NCI-H345 (cell line): ENCODE results near the gene BACE1.
"Not testable (repeated sequence)": the region's sequence is repeated elsewhere in the genome, so short reads cannot be mapped to it uniquely, and the experiment has no call there.

Experiments
- DNase-seq: peaks from one replicate; lab custom pipeline; 2025; lab: John Stamatoyannopoulos, UW

The BACE1 gene

DNA sequence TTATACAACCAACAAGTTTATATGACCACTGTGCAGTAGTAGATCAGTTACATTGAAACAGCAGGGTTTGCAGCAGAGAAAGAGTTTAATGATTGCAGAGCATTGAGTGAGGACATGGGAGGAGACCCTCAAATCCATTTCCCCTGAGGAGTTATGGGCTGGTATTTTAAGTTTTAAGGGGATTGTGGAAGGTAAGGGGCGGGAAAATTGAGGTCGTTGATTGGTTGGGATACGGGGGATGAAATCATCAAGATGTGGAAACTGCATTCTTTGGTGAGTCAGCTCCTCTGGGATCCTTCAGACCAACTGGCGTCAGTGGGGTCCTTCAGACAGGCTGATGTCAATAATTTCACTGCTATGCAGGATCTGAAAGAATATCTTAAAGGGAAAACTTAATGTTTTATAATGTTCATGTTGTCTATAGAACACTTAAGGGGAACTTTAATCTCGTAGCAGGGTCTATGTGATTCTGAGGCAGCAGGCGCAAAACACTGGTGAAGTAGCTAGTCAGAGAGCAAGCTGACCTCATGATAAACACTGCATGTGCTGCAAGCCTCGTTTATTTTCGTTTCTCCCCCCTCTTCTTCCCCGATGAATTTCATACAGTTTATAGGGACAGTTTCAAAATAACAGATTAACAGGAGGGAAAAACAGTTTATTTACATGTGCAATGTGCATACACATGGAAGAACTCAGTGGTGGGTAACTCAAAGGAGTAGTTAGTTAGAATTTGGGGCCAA is 42.3 kb downstream of the BACE1 start:
- no peak for DNase-seq

DNA sequence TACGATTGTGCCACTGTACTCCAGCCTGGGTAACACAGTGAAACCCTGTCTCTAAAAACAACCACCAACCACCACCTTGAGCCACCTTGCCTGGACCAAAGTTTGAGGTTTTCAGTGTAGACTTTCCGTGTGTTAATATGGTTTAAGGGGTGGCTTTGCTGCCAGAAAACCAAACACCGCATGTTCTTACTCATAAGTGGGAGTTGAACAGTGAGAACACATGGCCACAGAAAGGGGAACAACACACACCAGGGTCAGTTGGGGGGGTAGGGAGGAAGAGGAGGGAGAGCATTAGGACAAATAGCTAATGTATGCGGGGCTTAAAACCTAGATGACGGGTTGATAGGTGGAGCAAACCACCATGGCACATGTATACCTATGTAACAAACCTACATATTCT is 43.9 kb downstream of the BACE1 start:
- not testable (repeated sequence) for DNase-seq

DNA sequence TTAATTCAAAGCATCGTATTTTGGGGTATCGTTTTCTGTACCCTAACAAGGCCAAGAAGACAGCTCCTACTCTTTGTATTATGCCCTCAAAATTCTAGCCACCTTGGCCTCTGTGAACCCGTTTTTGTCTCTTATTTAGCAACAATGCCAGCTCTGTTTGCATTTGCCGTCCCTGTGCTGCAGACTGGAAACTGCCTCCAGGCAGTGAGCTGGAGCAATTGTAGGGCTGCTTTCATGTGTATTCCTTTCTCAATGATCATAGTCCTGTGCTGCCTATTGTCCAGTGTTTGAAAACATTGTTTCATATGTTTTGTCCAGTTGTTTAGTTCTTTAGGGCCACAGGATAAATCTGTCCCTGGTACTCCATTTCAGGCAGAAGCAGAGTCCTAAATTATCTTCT is 44.8 kb downstream of the BACE1 start:
- DNase-seq, result no peak

DNA sequence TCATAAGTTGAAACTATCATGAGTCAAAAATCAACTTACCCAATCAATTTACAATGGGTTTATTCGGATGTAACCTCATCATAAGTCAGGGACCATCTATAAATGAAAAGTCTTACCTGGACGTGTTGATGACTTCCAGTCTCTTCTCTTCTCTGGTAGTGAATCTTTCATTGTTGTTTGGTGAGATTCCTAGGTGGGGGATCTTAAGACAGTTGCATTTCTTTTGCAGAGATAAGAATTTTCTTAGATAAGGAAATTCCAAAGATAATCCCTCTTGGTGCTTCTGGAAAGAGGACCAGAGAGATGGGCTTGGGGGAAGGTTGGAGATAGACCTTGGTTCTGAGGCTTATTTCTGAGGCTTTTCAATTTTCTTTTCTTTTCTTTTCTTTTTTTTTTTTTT is 46.2 kb downstream of the BACE1 start:
- DNase-seq, result no peak

DNA sequence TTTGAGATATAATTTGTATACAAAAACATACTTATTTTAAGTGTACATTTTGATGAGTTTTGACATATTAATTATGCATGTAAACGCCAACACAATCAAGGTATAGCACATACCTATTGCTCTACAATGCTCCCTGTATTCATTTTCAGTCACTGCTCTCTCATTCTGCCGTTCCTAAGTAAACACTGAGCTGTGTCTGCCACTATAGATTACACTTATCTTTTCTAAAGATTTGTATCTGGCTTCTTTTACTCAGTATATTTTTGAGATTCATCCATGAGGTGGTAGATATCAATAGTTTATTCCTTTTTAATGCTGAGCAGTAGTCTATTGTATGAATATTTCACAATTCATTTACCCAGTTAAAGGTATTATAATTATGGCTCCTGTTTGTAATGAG is 50.3 kb downstream of the BACE1 start:
- no peak for DNase-seq

DNA sequence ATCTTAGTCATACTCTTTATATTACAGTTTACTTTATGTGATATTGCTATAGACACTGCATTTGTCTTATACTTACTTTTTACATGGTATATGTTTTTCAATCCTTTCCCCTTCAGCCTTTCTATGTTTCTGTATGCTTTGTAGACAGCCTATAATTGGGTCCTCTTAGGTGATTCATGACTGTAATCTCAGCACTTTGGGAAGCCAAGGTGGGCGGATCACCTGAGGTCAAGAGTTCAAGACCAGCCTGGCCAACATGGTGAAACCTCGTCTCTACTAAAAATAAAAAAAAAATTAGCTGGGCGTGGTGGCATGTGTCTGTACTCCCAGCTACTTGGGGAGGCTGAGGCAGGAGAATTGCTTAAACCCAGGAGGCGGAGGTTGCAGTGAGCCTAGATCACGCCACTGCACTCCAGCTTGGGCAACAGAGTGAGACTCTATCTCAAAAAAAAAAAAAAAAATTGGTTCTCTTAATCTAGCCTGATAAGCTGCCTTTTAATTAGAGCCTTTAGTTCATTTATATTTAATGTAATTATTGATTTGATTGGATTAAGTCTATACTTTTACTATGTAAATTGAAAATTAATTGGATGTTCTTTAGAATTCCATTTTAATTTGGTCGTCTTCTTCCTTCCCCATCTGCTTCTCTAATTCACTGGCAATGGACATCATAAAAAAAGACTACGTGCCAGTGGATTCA is 51.3 kb downstream of the BACE1 start:
- not testable (repeated sequence) for DNase-seq

DNA sequence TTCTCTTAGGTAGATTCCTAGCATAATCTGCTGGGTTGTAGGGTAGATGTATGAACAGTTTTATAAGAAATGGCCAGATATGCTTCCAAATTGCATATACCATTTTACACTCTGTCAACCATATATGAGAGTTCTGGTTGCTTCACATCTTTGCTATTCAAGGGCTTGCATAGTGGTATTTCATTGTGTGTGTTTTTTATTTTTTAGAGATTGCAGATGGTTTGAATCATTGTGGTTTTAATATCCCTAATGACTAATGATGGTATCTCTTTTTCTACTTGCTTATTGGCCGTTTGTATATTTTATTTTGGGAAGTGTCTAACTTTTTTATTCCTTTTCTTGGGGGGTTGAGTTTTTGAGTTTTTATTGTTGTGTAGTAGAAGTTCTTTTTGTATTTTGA is 56.6 kb downstream of the BACE1 start:
- DNase-seq, result no peak

DNA sequence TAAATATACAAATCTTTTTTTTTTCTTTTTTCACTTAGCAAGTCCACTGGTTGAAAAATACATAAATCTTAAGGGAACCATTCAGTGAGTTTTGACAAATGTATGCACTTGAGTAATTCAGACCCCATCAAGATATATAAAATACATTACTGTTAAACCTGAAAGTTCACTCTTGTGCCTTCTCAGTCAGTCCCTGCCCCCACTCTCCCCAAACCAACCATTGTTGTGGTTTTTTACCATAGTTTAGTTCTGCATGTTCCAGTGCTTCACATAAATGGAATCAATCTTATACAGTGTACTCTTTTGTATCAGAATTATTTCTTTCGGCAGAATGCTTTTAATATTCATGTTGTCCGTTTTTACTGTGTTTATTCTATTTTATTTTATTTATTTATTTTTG is 57.5 kb downstream of the BACE1 start:
- DNase-seq, result no peak

DNA sequence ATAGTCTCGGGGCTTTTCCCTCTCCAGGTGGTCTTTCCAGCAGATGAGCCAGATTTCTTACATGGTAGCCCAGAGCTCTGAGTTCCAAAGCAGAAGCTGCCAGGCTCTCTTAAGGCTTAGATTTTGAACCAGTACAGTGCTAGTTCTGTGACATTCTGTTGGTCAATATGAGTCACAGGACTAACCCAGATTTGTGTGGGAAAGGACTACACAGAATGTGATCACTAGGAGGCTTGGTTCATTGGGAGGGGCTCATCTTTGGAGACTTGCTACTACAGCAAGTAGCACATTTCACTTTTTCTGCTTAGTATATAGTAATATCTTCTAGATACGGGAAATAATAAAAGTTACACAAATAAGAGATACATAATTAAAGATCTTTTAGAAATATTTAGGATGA is 59.5 kb downstream of the BACE1 start:
- DNase-seq, result no peak

DNA sequence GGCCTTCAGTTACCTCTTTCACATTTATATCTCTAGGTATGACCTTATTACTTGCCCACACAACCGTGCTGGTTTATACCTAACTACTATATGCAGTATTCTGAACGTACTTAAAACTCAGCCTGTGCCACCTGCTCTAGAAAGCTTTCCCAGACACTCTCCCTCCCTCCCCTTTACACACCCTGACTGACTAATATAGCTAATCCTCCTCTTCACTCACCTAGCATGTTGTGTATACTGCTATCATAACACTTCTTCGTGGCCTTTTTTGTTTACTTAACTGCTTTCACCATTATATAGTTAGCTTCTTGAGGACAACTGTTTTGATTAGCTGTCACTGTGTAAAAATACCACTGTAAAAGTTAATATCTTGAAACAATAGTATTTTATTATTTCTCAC is 60.1 kb downstream of the BACE1 start:
- no peak for DNase-seq

DNA sequence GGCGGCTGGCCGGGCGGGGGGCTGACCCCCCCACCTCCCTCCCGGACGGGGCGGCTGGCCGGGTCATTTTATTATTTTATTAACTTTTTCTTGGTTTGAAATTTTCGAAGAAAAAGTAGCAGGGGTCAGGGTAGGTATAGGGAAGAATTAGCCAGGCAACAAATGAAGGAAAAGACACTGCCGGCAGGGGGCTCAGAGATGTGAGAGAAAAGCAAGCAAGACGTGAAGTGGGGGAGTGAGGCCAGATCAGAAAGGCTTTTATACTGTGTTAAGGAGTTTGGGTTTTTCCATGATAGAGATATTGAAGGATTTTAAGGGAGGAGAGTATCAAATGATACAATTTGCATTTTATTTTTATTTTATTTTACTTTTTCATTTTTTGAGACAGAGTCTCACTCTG is 64.5 kb downstream of the BACE1 start:
- no peak for DNase-seq

DNA sequence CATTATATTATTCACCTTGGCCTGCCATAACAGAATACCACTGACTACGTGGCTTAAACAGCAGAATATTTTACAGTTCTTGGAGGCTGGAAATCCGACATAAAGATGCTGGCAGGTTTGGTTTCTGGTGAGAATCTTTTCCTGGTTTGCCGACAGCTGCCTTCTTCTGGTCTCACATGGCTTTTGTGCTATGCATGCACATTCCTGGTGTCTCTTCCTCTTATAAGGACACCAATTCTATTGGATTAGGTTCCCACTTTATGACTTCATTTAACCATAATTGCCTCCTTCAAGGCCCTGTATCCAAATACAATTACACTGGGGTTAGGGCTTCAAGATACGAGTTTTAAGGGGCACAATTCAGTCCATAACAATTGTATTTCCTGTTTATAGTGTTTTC is 66.5 kb downstream of the BACE1 start:
- no peak for DNase-seq

DNA sequence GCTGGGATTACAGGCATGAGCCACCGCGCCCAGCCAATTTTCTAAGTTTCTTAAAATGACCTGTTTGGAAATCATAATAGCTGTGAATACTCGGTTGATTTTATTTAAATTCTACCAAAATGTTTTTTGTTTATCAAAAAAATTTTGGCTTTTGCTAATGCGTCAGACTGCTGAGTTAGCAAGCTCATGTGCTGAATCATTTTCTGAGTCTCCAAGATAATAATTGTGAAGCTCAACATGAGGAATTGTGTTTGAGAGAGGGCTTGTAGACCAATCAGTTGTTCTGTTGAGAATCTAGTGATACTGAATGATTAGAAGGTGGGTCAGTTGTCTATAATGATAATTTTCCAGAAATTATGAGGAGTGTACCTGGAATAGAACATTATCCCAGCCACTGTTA is 67.7 kb downstream of the BACE1 start:
- DNase-seq, result no peak

DNA sequence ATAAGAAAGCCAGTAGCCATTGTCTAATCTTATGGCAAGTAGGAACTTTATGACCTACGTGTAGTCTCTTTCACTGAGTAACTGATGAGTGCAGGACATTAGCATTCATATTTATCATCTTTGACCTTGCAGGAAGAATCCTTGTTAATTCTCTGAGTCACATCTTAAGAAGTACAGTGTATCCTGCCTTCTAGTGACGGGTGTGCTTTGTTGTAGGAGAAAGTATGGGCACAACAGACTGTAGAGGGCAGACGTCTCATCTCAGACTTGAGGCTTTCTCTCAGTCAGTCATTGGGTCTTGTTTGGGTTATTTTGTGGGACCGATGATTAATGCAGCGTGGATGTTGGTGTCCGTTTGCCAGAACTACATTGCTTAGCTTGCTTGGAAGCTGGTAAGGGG is 76.8 kb downstream of the BACE1 start:
- DNase-seq, result no peak

DNA sequence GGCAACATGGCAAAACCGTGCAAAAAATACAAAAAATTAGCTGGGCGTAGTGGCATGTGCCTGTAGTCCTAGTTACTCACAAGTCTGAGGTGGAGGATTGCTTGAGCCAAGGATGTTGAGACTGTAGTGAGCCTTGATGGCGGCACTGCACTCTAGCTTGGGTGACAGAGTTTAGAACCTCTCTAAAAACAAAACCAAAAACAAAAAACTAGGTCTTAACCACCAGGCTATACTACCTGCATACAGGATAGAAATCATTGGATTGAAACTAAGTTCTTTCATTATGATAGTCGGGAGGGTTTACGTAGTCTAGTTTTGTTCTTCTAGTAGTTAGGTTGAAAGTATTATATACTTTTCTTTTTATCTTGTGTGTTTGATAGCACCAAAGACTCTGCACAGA is 77.8 kb downstream of the BACE1 start:
- DNase-seq, result no peak
